ENCODE results near the gene ZNF280B.

ZNF280B gene

DNA sequence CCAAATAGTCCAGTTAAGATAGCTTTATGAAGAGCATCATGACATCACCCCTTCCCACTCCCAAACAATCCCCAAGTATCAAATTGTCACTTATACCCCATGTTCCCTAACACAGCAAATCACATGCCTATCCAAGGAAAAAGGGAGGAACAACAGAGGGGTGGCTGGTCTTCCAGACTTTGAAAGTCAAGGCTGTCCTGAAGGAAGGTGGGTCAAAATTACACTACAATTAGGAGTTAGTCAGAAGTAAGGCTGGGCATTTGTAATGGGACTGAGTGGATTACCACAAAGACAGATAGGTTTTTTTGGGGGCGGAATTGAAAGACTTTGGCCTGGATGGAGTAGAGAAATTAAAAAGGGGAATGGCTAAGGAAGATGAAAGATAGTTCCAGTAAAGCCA is 44.6 kb upstream of the ZNF280B start:
- Histone ChIP-seq H3K36me3 (ENCODE audit: insufficient read depth, insufficient read length, low read length) (no peaks in the 10 kb centered on the region), H3K27me3 (ENCODE audit: insufficient read depth, insufficient read length) (peaks cover 90% of the 10 kb centered on the region), H3K4me3 (ENCODE audit: insufficient read length, low read depth) (no peak overlapping the region), H3K4me1 (ENCODE audit: insufficient read depth, insufficient read length) (no peaks in the 10 kb centered on the region), H3K9ac (ENCODE audit: insufficient read length, low read depth) (no peak overlapping the region), H3K9me3 (ENCODE audit: insufficient read depth, low read length) (no peaks in the 10 kb centered on the region)
- no peak for DNase-seq (ENCODE audit: low read depth, low spot score)
- TF ChIP-seq ZNF274 (IDR thresholded peaks at IDR 0.05; ENCODE audit: low read depth, low read length) (no peak), YY1 (IDR thresholded peaks at IDR 0.05; ENCODE audit: insufficient read depth, insufficient read length) (no peak), SUZ12 (IDR thresholded peaks at IDR 0.05; ENCODE audit: extremely low read depth, insufficient read depth, insufficient read length) (no peak)

DNA sequence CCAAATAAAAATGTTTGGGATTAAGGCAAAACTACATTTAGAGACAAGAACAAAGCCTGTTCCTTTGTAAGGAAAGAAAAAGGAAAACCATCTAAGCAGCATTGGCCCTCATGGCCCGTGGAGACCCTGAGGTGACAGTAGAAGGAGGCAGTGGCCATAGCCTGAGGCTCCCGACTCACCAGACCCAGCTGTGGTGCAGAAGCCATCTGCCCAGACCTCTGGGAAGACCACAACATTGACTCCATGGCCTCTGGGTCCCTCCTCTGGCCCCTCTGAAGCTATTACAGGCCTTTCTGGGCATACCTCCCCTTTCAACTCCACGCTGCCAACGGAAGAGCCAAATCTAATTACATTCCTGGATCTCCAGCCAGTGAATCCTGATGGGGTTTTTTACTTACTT is 44.1 kb upstream of the ZNF280B start:
- Histone ChIP-seq H3K4me3 (ENCODE audit: insufficient read length, low read depth) (no peak overlapping the region), H3K9me3 (ENCODE audit: insufficient read depth, low read length) (no peaks in the 10 kb centered on the region), H3K9ac (ENCODE audit: insufficient read length, low read depth) (no peak overlapping the region), H3K4me1 (ENCODE audit: insufficient read depth, insufficient read length) (no peaks in the 10 kb centered on the region), H3K36me3 (ENCODE audit: insufficient read depth, insufficient read length, low read length) (no peaks in the 10 kb centered on the region), H3K27me3 (ENCODE audit: insufficient read depth, insufficient read length) (peaks cover 95% of the 10 kb centered on the region)
- DNase-seq (ENCODE audit: low read depth, low spot score) = no peak
- TF ChIP-seq ZNF274 (IDR thresholded peaks at IDR 0.05; ENCODE audit: low read depth, low read length) (no peak), SUZ12 (IDR thresholded peaks at IDR 0.05; ENCODE audit: extremely low read depth, insufficient read depth, insufficient read length) (no peak), YY1 (IDR thresholded peaks at IDR 0.05; ENCODE audit: insufficient read depth, insufficient read length) (no peak)

DNA sequence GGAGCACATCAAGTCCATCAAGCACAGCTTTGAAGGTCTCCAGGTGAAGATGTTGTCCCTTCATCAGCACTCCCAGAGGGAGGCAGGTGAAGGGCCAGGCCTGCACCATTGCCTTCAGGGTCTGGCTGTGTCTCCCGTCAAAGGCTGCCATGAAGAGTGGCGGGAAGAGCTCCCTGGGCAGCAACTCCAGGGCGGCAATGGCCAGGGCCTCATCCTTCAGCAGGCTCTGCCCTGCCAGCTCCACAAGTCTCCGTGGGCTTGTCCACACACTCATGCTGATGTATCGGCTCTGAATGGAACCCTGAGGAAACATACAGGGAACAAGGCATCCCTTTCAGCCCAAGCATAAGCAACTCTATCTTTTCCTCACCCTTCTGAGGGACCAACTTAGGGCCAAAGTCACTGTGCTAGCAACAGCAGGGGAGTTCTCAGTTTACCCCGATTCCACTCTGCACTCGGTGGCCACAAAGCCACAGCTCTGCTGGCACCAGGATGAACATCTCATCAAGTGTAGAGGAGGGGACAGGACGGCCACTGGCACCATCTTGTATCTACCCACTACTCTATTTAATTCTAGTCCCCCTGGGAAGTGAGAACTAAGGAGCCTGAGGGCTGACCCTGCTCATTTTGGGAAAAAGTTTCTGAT is 42.4 kb upstream of the ZNF280B start:
- TF ChIP-seq YY1 (IDR thresholded peaks at IDR 0.05; ENCODE audit: insufficient read depth, insufficient read length) (no peak), ZNF274 (IDR thresholded peaks at IDR 0.05; ENCODE audit: low read depth, low read length) (no peak)
- peaks cover 98% of the 10 kb centered on the region for H3K27me3 ChIP-seq (ENCODE audit: insufficient read depth, insufficient read length)
- no peak overlapping the region for H3K9ac ChIP-seq (ENCODE audit: insufficient read length, low read depth)
- H3K4me3 ChIP-seq (ENCODE audit: insufficient read length, low read depth) = no peak overlapping the region
- no peaks in the 10 kb centered on the region for H3K4me1 ChIP-seq (ENCODE audit: insufficient read depth, insufficient read length)
- H3K9me3 ChIP-seq (ENCODE audit: insufficient read depth, low read length) = no peaks in the 10 kb centered on the region
- no peak for DNase-seq (ENCODE audit: low read depth, low spot score)
- no peaks in the 10 kb centered on the region for H3K36me3 ChIP-seq (ENCODE audit: insufficient read depth, insufficient read length, low read length)

DNA sequence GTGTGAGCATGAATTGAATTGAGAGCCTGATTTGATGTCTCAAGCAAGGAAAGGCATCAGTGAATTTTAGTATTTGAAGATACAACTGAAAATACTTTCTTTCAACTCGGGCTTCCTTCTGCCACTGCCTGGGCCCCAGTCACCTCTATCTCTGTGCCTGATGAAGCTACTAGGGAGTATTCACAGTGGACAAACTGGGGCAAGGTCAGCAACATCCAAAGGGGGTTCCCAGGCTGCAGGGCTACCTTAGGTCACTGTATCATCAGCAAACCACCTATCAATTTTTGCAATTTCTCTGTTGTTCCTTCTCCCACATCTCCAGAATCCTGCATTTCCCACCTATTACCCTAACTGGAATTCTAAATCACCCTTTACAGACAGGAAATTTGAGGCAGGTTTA is 40.4 kb upstream of the ZNF280B start:
- H3K27me3 ChIP-seq (ENCODE audit: insufficient read depth, insufficient read length) = peaks cover 98% of the 10 kb centered on the region
- DNase-seq (ENCODE audit: low read depth, low spot score) = no peak
- H3K4me3 ChIP-seq (ENCODE audit: insufficient read length, low read depth) = no peak overlapping the region
- H3K9me3 ChIP-seq (ENCODE audit: insufficient read depth, low read length) = no peaks in the 10 kb centered on the region
- H3K36me3 ChIP-seq (ENCODE audit: insufficient read depth, insufficient read length, low read length) = no peaks in the 10 kb centered on the region
- H3K4me1 ChIP-seq (ENCODE audit: insufficient read depth, insufficient read length) = no peaks in the 10 kb centered on the region
- H3K9ac ChIP-seq (ENCODE audit: insufficient read length, low read depth) = no peak overlapping the region
- TF ChIP-seq SUZ12 (IDR thresholded peaks at IDR 0.05; ENCODE audit: extremely low read depth, insufficient read depth, insufficient read length) (no peak), YY1 (IDR thresholded peaks at IDR 0.05; ENCODE audit: insufficient read depth, insufficient read length) (no peak), ZNF274 (IDR thresholded peaks at IDR 0.05; ENCODE audit: low read depth, low read length) (no peak)

DNA sequence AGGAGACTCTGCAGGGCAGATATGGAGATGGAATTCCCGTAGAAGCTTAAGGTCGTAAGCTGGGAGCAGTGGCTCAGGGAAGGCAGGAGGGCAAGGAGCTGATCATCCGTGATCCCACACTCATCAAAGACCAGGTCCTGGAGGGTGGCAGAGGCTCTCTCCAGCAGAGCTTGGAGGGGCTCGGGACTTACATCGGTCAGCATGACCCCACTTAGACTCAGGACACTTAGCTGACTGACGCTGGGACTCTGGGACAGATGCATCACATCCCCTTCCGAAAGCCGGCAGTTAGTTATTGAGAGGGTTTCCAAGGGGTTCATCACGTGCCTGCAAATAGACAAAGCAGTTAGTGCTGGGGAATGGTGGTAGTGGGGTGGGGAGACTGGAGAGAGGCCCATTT is 39.8 kb upstream of the ZNF280B start:
- Histone ChIP-seq H3K9me3 (ENCODE audit: insufficient read depth, low read length) (no peaks in the 10 kb centered on the region), H3K36me3 (ENCODE audit: insufficient read depth, insufficient read length, low read length) (no peaks in the 10 kb centered on the region), H3K4me1 (ENCODE audit: insufficient read depth, insufficient read length) (no peaks in the 10 kb centered on the region), H3K9ac (ENCODE audit: insufficient read length, low read depth) (no peak overlapping the region), H3K4me3 (ENCODE audit: insufficient read length, low read depth) (no peak overlapping the region), H3K27me3 (ENCODE audit: insufficient read depth, insufficient read length) (peaks cover 98% of the 10 kb centered on the region)
- DNase-seq (ENCODE audit: low read depth, low spot score) = no peak
- TF ChIP-seq ZNF274 (IDR thresholded peaks at IDR 0.05; ENCODE audit: low read depth, low read length) (no peak), YY1 (IDR thresholded peaks at IDR 0.05; ENCODE audit: insufficient read depth, insufficient read length) (no peak), SUZ12 (IDR thresholded peaks at IDR 0.05; ENCODE audit: extremely low read depth, insufficient read depth, insufficient read length) (no peak)

DNA sequence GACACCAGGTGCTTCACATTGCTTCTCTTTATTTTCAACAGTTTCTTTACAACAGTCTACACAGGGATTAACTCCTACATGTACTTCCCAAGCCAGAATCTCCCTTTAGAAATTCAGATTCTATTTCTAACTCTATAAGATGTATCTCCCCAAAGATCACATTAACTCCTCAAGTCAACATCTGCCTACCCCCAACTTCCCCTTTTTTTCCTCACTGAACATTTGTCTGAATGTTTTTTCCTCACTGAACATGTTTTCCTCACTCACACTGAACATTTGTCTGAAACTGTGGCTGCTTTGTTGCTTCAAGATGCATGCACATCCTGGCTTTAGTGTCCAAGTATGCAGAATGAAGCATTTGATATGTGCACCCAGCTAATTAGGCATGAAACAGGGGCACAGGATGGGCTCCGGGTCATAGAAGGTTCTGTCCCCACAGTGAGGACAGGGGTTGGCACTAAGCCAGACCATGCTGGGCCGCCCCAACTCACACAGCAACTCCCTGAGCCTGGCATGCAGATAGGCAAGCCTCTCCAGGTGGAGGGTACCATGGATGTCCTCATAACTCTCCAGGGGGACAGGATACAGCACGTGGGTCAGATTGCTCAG is 39.3 kb upstream of the ZNF280B start:
- H3K9me3 ChIP-seq (ENCODE audit: insufficient read depth, low read length) = no peaks in the 10 kb centered on the region
- no peaks in the 10 kb centered on the region for H3K4me1 ChIP-seq (ENCODE audit: insufficient read depth, insufficient read length)
- no peak for TF ChIP-seq YY1 (IDR thresholded peaks at IDR 0.05; ENCODE audit: insufficient read depth, insufficient read length)
- peaks cover 98% of the 10 kb centered on the region for H3K27me3 ChIP-seq (ENCODE audit: insufficient read depth, insufficient read length)
- H3K36me3 ChIP-seq (ENCODE audit: insufficient read depth, insufficient read length, low read length) = no peaks in the 10 kb centered on the region
- no peak overlapping the region for H3K9ac ChIP-seq (ENCODE audit: insufficient read length, low read depth)
- no peak for DNase-seq (ENCODE audit: low read depth, low spot score)
- H3K4me3 ChIP-seq (ENCODE audit: insufficient read length, low read depth) = no peak overlapping the region

DNA sequence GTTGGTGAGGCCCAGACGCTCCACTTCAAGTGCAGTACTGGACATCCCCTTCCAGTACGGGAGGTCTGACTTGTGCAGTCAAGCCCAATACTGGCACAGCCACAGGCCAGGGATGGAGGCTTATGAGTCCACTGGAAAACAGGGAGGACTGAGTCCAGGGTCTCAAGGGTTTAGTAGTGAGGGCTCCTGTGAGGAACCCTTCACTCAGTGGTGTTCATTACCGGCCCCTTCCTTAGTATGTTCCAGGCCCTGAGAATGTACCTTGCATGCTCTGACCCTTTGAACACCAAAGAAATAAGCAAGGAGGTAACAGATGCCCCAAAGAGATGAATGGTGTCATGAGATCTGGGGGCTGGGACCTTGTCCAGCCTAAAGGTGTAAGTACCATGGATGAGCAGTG is 38.7 kb upstream of the ZNF280B start:
- H3K27me3 ChIP-seq (ENCODE audit: insufficient read depth, insufficient read length) = peaks cover 98% of the 10 kb centered on the region
- TF ChIP-seq YY1 (IDR thresholded peaks at IDR 0.05; ENCODE audit: insufficient read depth, insufficient read length) = no peak
- no peak for TF ChIP-seq ZNF274 (IDR thresholded peaks at IDR 0.05; ENCODE audit: low read depth, low read length)
- TF ChIP-seq SUZ12 (IDR thresholded peaks at IDR 0.05; ENCODE audit: extremely low read depth, insufficient read depth, insufficient read length) = no peak
- H3K9ac ChIP-seq (ENCODE audit: insufficient read length, low read depth) = no peak overlapping the region
- no peak for DNase-seq (ENCODE audit: low read depth, low spot score)
- no peaks in the 10 kb centered on the region for H3K4me1 ChIP-seq (ENCODE audit: insufficient read depth, insufficient read length)
- no peaks in the 10 kb centered on the region for H3K36me3 ChIP-seq (ENCODE audit: insufficient read depth, insufficient read length, low read length)
- no peak overlapping the region for H3K4me3 ChIP-seq (ENCODE audit: insufficient read length, low read depth)
- H3K9me3 ChIP-seq (ENCODE audit: insufficient read depth, low read length) = no peaks in the 10 kb centered on the region
